Bronchus fibroblast of lung (primary cell): ENCODE measurements around the gene WDR48. TPM values are rescaled to one million over a fixed set of nuclear protein-coding genes. Genes with fewer than 3 reads are reported as not detected.

Experiments
- total RNA-seq: library from RNA; depleted of rRNA; stranded (reverse); fragments of >200 nt; gene quantifications from 2 replicates; pipeline ENCODE4 v1.2.3, GENCODE V29; 2015

The WDR48 gene
- 15.6 and 17.7 TPM in 2 replicates for total RNA-seq

GRCh38 chr3:39051649-39052561 is at the start of gene WDR48, which contains the start of gene SCN11A:
WDR48 (plus strand) TSS chr3:39052016; CDS start chr3:39052026, 10 bp downstream.
SCN11A (minus strand) TSS chr3:39051944; CDS start chr3:38950362, 101,582 bp downstream.

GRCh38 chr3:39107388-39108199 is 55.8 kb downstream of the WDR48 start, which contains the start of the genes GORASP1 and TTC21A:
GORASP1 (minus strand) TSS chr3:39107627; CDS start chr3:39107541, 86 bp downstream.
TTC21A (plus strand) TSS chr3:39107680; CDS start chr3:39107838, 158 bp downstream.

Other genes with a start within 250 kb of the WDR48 start
- not detected in 2 replicates for gene SCN10A, start 235.8 kb upstream of the WDR48 start, total RNA-seq
- gene SCN11A, start 72 bp upstream of the WDR48 start, total RNA-seq: not detected in 2 replicates
- 25.3 and 32.3 TPM in 2 replicates for gene GORASP1, start 55.6 kb downstream of the WDR48 start, total RNA-seq
- gene TTC21A, start 55.7 kb downstream of the WDR48 start, total RNA-seq: 0.59 and 0.84 TPM in 2 replicates
- gene CSRNP1, start 101.6 kb downstream of the WDR48 start, total RNA-seq: 3.1 and 3.9 TPM in 2 replicates
- not detected in 2 replicates for gene XIRP1, start 140.6 kb downstream of the WDR48 start, total RNA-seq
- gene CX3CR1, start 228.0 kb downstream of the WDR48 start, total RNA-seq: 0.15 TPM in 1 of 2 replicates, not detected in the other